GM12892 (cell line): ENCODE measurements around the gene FARP2.

Experiments
- POLR2A ChIP-seq: IDR thresholded peaks from 2 replicates; pipeline ENCODE4 v1.6.1; 2011; ENCODE audit warnings: low read depth, low read length, control low read depth
- POLR2AphosphoS5 ChIP-seq: IDR thresholded peaks from 2 replicates; pipeline ENCODE4 v1.6.1; 2011; ENCODE audit warnings: low read depth, low read length, control low read depth

DNA sequence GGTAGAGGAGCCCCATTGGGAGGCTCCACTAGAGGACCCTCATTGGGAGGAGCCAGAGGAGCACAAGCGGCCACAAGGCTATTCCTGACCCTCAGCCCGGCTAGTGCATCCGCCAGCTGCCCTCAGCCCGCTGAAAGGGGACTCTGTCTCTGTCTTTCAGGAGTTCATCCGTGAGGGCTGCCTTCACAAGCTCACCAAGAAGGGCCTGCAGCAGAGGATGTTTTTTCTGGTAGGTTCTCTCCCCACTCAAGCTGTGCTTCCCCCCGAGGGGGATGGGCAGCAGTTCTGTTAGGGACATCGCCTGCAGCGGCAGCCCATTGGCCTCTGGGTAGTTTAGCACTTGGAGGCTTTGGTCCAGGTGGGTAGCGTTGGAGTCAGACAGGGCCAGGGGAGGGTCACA lies 127.2 kb downstream of the FARP2 start:
- TF ChIP-seq POLR2A (no peak), POLR2AphosphoS5 (no peak)
